Endothelial cell of hepatic sinusoid (primary cell): ENCODE results near the gene PTPRG.

Experiments
- in situ Hi-C: cut with HindIII; loops from 2 replicates; pipeline ENCODE4 v1.10.0; 2017; ENCODE audit warnings: low sequenced_read_pairs

PTPRG gene

GRCh38 chr3:61936344-61936937, 375.1 kb downstream of the PTPRG start:
- in situ Hi-C loops, result no loop called here

GRCh38 chr3:61937477-61937876, 376.1 kb downstream of the PTPRG start:
- in situ Hi-C loops, result no loop called here

GRCh38 chr3:61938878-61939549, 377.6 kb downstream of the PTPRG start:
- in situ Hi-C loops, result no loop called here

GRCh38 chr3:61940236-61940635, 378.9 kb downstream of the PTPRG start:
- in situ Hi-C loops, result no loop called here

GRCh38 chr3:61943975-61944374, 382.6 kb downstream of the PTPRG start:
- in situ Hi-C loops, result no loop called here

GRCh38 chr3:61944726-61945125, 383.4 kb downstream of the PTPRG start:
- in situ Hi-C loops, result no loop called here

GRCh38 chr3:61945657-61946056, 384.3 kb downstream of the PTPRG start:
- in situ Hi-C loops, result no loop called here

- in situ Hi-C loops, result no loop called here
Measured at GRCh38 chr3:61946570-61947324, 385.4 kb downstream of the PTPRG start.

- in situ Hi-C loops, result no loop called here
Measured at GRCh38 chr3:61947456-61947855, 386.1 kb downstream of the PTPRG start.

- in situ Hi-C loops, result no loop called here
Measured at GRCh38 chr3:61948699-61949305, 387.4 kb downstream of the PTPRG start.

- in situ Hi-C loops, result loop anchor here (5.0 kb wide), 1 partner anchor 43 kb away; no protein-coding TSS in a partner anchor
Measured at GRCh38 chr3:61954097-61954540, 392.7 kb downstream of the PTPRG start.

GRCh38 chr3:61955483-61955882, 394.1 kb downstream of the PTPRG start:
- in situ Hi-C loops, result no loop called here

- in situ Hi-C loops, result no loop called here
Measured at GRCh38 chr3:61956236-61956635, 394.9 kb downstream of the PTPRG start.

GRCh38 chr3:61957259-61957658, 395.9 kb downstream of the PTPRG start:
- in situ Hi-C loops, result no loop called here

GRCh38 chr3:61960976-61961375, 399.6 kb downstream of the PTPRG start:
- in situ Hi-C loops, result no loop called here

- in situ Hi-C loops, result no loop called here
Measured at GRCh38 chr3:61961900-61962299, 400.5 kb downstream of the PTPRG start.

GRCh38 chr3:61964566-61964965, 403.2 kb downstream of the PTPRG start:
- in situ Hi-C loops, result no loop called here

GRCh38 chr3:61965770-61966131, 404.4 kb downstream of the PTPRG start:
- in situ Hi-C loops, result no loop called here

GRCh38 chr3:61966200-61966599, 404.8 kb downstream of the PTPRG start:
- in situ Hi-C loops, result no loop called here

GRCh38 chr3:61967019-61967418, 405.6 kb downstream of the PTPRG start:
- in situ Hi-C loops, result no loop called here

- in situ Hi-C loops, result no loop called here
Measured at GRCh38 chr3:61967937-61968336, 406.6 kb downstream of the PTPRG start.

GRCh38 chr3:61974662-61975061, 413.3 kb downstream of the PTPRG start:
- in situ Hi-C loops, result no loop called here
